Right lobe of liver (tissue), 6 donors: Measurements from ENCODE around the gene JADE3. TPM values are rescaled to one million over a fixed set of nuclear protein-coding genes. Genes with fewer than 3 reads are reported as not detected.

Experiments
- ATAC-seq, 4 donors: fragments of 200-7000 bp; cut with Tn5 transposase; one replicate each; pipeline ENCODE4 v1.9.1; 2020; ENCODE audit warnings: mild to moderate bottlenecking in 4 of 4, moderate library complexity in 4 of 4
- DNase-seq, 3 donors: peaks; one replicate each; pipeline ENCODE4 v3.0.0-alpha.2; 2020
- H3K27ac ChIP-seq, 3 donors: fragments of 200-600 bp; one replicate each; pipeline ENCODE4 v1.8.0; 2022
- H3K27me3 ChIP-seq, 2 donors: fragments of 200-600 bp; one replicate each; pipeline ENCODE4 v1.8.0; 2022
- H3K36me3 ChIP-seq, 4 donors: fragments of 200-600 bp; sonication (generic) in 1 of 4; one replicate each; pipeline versions ENCODE4 v1.5.1 to v1.8.0; 2017 to 2022; ENCODE audit warnings: control low read depth in 1 of 4
- H3K4me1 ChIP-seq, 4 donors: fragments of 200-600 bp; sonication (generic) in 1 of 4; one replicate each; pipeline versions ENCODE4 v1.5.1 to v1.8.0; 2017 to 2022; ENCODE audit warnings: control low read depth in 1 of 4
- H3K4me3 ChIP-seq, 3 donors: fragments of 200-600 bp; one replicate each; pipeline ENCODE4 v1.8.0; 2022
- H3K9me3 ChIP-seq, 4 donors: fragments of 200-600 bp; sonication (generic) in 1 of 4; one replicate each; pipeline versions ENCODE4 v1.5.1 to v1.8.0; 2017 to 2022; ENCODE audit warnings: control low read depth in 1 of 4
- CTCF ChIP-seq, 4 donors: fragments of 200-600 bp in 3 of 4; fragments of 450-650 bp in 1 of 4; IDR thresholded peaks; one replicate each; pipeline versions ENCODE4 v1.5.1 to v1.8.0; 2016 to 2022; ENCODE audit warnings: antibody characterized with exemption in 4 of 4, mild to moderate bottlenecking in 2 of 4
- POLR2A ChIP-seq: fragments of 450-650 bp; IDR thresholded peaks from one replicate; pipeline ENCODE4 v1.6.1; 2017; ENCODE audit warnings: antibody characterized with exemption, mild to moderate bottlenecking
- WGBS: methylation state at CpG from one replicate; pipeline ENCODE4 v1.1.6; 2018; ENCODE audit warnings: low coverage, low lambda C conversion rate; ENCODE audit not compliant: insufficient coverage; ENCODE audit errors: missing lambda C conversion rate; 5-methylcytosine and 5-hydroxymethylcytosine counted together
- intact Hi-C, 2 donors: fragments of 100-400 bp; cut with DNase I; formaldehyde crosslinking; loops; one replicate each; pipeline versions ENCODE4 v1.11.2 to v1.14.1; 2022
- small RNA-seq, 2 experiments: library from RNA; depleted of rRNA; stranded (forward); fragments of <200 nt; gene quantifications; one replicate each; pipeline ENCODE3, GENCODE V24; 2016
- total RNA-seq, 6 experiments: library from RNA; depleted of rRNA in 2 of 6; stranded (reverse); fragments of >200 nt in 2 of 6; fragmentation: NEBNext Ultra II Directional in 3 of 6; extraction: Animal tissue kit (Norgen Biotek cat#: 25700) in 3 of 6; gene quantifications; one replicate each; pipeline versions ENCODE4 v1.1.0 to v1.2.4, GENCODE V29; 2016 to 2023
- donor health status: DM: no; HTN: yes; CAD: no.
- donor health status: DM: no; HTN: no; CAD: no.
- donor health status: DM: no; HTN: no; CAD: no.
- donor health status: DM: no; HTN: yes; CAD: no.
- donor health status: DM: no; HTN: yes; CAD: no.

Gene JADE3
- total RNA-seq, 6 experiments from 2014 or later = 6.5 to 10.1 (median 9.1) TPM

GRCh38 chrX:47093860-47094259 is 181.6 kb downstream of the JADE3 start:
- TF ChIP-seq CTCF (IDR thresholded peaks at IDR 0.05) (no peak), POLR2A (no peak)
- H3K9me3 ChIP-seq = no peaks in the 10 kb centered on the region
- H3K27ac ChIP-seq = no peak overlapping the region
- no peaks in the 10 kb centered on the region for H3K27me3 ChIP-seq
- intact Hi-C loops = no loop called here
- DNase-seq (peak in 1 of 3 donors; percentile 16), ATAC-seq (no peak)
- no peaks in the 10 kb centered on the region for H3K4me1 ChIP-seq
- H3K4me3 ChIP-seq = no peak overlapping the region
- 55% methylated on average over 11 of the region's 11 CpGs for WGBS
- H3K36me3 ChIP-seq = peaks cover 0 to 68% (median 15%) of the 10 kb centered on the region in 4 donors

- TF ChIP-seq POLR2A (no peak), CTCF (IDR thresholded peaks at IDR 0.05) (no peak)
- intact Hi-C loops = no loop called here
- no peaks in the 10 kb centered on the region for H3K27me3 ChIP-seq
- no peak overlapping the region for H3K4me3 ChIP-seq
- ATAC-seq (no peak), DNase-seq (no peak)
- no peaks in the 10 kb centered on the region for H3K9me3 ChIP-seq
- no peak overlapping the region for H3K27ac ChIP-seq
- H3K36me3 ChIP-seq = peaks cover 0 to 62% (median 20%) of the 10 kb centered on the region in 4 donors
- WGBS = 65% methylated on average over 4 of the region's 4 CpGs
- H3K4me1 ChIP-seq = no peaks in the 10 kb centered on the region
These were observed 184.8 kb downstream of the JADE3 start for GRCh38 chrX:47097018-47097417.

GRCh38 chrX:47098338-47099094 is 186.3 kb downstream of the JADE3 start:
- intact Hi-C loops = no loop called here
- peaks cover 0 to 48% (median 20%) of the 10 kb centered on the region in 4 donors for H3K36me3 ChIP-seq
- TF ChIP-seq CTCF (IDR thresholded peaks at IDR 0.05) (no peak), POLR2A (no peak)
- no peaks in the 10 kb centered on the region for H3K9me3 ChIP-seq
- H3K4me3 ChIP-seq = no peak overlapping the region
- H3K4me1 ChIP-seq = no peaks in the 10 kb centered on the region
- H3K27me3 ChIP-seq = no peaks in the 10 kb centered on the region
- DNase-seq = no peak
- WGBS = 79% methylated on average over 2 of the region's 2 CpGs
- H3K27ac ChIP-seq = no peak overlapping the region
- no peak for ATAC-seq

- H3K4me1 ChIP-seq = no peaks in the 10 kb centered on the region
- H3K9me3 ChIP-seq = no peaks in the 10 kb centered on the region
- ATAC-seq (no peak), DNase-seq (no peak)
- H3K27me3 ChIP-seq = no peaks in the 10 kb centered on the region
- no peak overlapping the region for H3K4me3 ChIP-seq
- H3K36me3 ChIP-seq = peaks cover 0 to 33% (median 14%) of the 10 kb centered on the region in 4 donors
- TF ChIP-seq POLR2A = no peak
- intact Hi-C loops = no loop called here
- H3K27ac ChIP-seq = no peak overlapping the region
- WGBS = 82% methylated on average over 3 of the region's 4 CpGs
These were observed 189.0 kb downstream of the JADE3 start for GRCh38 chrX:47101206-47101605.

Small RNA genes lying within 50 kb of the gene (small RNA-seq; reads per million reads assigned to genes)
- gene RNU6-1189P = 0 reads per million in 2 experiments

Other genes with a start within 250 kb of the JADE3 start
- gene SLC9A7, start 153.3 kb upstream of the JADE3 start, total RNA-seq = 1 to 10 TPM; 5.7 to 9.0 (median 6.4) TPM
- gene RP2, start 75.4 kb upstream of the JADE3 start, total RNA-seq = 1 to 10 TPM; 4.0 to 8.4 (median 6.4) TPM
- gene RGN, start 166.0 kb downstream of the JADE3 start, total RNA-seq = 100 to 1,000 TPM in 4 of 6 experiments, 10 to 100 TPM in 2; 44.6 to 292 (median 130) TPM
- 10 to 100 TPM; 37.8 to 64.0 (median 50.7) TPM for gene NDUFB11, start 232.3 kb downstream of the JADE3 start, total RNA-seq
- 10 to 100 TPM; 12.5 to 20.8 (median 15.2) TPM for gene RBM10, start 232.8 kb downstream of the JADE3 start, total RNA-seq